NCI-H446 (cell line): ENCODE data around the gene C1QTNF6.
"Not testable (repeated sequence)": the region's sequence is repeated elsewhere in the genome, so short reads cannot be mapped to it uniquely, and the experiment has no call there.

Experiments
- DNase-seq, 2 experiments: peaks; one replicate each; lab custom pipeline; 2025; lab: John Stamatoyannopoulos, UW

The C1QTNF6 gene

DNA sequence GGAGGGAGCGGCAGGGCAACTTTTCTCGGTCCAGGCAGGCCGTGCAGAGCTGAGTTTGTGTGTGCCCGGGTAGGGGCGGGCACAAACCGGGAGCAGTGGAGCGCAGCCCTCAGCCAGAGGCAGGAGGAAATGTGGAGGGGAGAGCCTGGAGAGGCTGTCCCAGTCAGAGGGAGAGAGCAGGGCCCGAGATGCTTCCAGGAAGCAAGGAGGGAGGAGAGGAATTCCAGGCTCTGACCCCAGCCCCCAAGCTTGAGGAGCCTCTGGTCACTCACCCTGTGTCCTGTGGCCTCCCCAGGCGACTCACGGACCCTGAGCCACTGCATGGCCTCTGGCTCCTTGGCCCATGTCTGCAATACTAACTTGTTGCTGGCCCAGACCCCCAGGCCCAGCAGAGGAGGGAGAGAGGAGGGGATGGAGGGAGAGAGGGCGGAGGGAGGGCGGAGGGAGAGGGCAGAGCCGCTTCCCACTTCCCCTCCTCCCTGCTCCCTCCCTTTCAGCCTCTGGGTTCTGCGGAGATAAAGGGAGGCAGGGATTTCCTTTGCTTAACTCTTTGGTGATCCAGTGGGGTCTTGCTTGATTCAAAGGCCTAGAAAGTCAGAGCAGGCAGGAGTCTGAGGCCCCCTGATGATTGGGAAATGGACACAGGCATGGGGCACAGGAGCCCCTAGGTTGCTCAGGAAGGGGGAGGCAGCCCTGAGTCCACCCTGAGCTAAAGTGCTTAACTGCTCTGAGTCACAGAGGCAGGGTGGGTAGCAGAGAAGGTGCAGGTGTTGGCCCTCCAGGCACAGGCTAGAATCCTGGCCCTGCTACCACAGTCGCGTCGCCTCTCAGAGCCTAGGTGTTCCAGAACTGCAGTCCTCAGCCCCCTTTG is at the start of gene C1QTNF6:
Gene C1QTNF6 (minus strand): TSS at position 357 of the 871 bp plus-strand sequence. CDS start 34 bp downstream, at position 323.
- DNase-seq, result no peak

DNA sequence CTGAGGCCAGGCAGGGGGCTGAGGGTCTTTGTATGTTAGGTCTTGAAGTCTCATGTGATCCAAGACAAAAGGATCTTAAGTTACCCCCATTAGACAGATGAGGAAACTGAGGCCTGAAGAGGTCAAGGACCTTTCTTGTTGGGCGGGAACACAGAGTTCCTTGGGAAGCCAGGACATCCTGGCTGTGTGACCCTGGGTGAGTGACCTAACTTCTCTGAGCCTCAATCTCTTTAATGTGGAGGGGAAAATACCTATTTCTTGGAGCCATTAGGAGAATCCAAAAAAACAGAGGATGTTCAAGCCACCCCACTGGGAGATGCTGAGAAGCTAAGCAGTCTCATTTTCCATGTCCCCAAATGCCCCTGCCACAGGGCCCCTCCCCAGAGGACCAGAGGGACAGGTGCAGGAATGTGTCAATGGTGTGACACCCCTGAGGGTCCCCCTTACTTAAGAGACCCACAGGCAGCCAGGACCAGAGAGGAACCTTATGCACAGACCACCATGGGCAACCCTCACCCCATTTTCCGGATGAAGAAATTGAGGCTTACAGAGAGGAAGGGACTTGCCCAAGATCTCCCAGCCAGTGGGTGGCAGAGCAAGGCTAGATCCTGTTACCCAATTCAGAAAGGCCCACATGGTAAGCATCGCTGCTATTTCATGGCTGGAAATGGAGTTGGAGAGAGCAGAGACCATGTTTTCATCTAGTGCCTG is 48.0 kb upstream of the C1QTNF6 start:
- no peak for DNase-seq

GRCh38 chr22:37234736-37235711 is 47.0 kb upstream of the C1QTNF6 start:
- DNase-seq, result no peak

DNA sequence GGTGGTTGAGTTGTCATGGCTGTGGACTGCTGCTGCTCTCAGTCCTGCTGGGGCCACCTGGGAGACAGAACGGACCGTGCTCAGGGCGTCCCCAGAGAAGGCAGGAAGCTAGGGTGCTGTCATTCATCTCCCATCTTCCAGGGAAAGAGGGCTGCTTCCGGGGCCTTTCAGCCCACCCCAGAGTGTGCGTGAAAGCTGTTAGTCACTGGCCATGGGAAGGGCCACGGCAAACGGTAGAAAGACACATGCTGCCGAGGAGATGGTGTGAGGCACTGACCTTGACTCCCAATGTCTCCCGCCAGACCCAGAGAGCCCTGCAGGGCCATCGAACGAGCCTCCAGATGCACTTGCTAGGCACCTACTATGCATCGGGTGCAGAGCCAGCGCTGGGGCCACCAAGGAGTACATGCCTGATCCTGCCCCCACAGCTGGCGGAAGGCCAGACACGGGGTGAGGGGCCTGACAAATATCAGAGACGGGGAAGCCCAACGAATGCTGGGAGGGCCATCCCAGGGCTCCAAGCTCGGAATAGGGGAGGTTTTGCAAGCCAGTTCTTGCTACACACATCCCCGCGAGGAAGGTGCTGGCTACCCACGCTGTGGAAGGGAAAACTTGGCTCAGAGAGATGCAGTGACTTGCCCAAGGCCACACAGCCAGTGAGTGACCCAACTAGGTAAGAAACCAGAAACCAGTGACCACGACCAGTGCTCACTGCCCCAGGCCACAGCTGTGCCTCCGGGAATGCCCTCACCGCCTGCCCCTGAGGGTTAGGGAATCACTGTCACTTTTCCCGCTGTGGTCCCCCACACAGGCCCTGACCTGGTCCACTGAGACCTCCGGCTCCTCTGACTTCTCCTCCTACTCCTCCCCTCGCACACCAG is 45.9 kb upstream of the C1QTNF6 start:
- DNase-seq, result no peak

DNA sequence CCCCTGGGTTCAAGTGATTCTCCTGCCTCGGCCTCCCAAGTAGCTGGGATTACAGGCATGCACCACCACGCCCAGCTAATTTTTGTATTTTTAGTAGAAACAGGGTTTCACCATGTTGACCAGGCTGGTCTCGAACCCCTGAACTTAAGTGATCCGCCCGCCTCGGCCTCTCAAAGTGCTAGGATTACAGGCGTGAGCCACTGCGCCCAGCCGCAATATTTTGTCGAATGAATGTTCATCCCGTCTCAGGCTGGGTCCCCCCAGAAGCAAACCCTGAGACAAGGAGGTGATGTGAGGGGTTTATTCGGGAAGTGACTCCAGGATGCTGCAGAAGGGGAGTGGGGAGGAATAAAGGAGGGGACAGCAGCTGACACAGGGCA is 45.3 kb upstream of the C1QTNF6 start:
- DNase-seq, result not testable (repeated sequence)

DNA sequence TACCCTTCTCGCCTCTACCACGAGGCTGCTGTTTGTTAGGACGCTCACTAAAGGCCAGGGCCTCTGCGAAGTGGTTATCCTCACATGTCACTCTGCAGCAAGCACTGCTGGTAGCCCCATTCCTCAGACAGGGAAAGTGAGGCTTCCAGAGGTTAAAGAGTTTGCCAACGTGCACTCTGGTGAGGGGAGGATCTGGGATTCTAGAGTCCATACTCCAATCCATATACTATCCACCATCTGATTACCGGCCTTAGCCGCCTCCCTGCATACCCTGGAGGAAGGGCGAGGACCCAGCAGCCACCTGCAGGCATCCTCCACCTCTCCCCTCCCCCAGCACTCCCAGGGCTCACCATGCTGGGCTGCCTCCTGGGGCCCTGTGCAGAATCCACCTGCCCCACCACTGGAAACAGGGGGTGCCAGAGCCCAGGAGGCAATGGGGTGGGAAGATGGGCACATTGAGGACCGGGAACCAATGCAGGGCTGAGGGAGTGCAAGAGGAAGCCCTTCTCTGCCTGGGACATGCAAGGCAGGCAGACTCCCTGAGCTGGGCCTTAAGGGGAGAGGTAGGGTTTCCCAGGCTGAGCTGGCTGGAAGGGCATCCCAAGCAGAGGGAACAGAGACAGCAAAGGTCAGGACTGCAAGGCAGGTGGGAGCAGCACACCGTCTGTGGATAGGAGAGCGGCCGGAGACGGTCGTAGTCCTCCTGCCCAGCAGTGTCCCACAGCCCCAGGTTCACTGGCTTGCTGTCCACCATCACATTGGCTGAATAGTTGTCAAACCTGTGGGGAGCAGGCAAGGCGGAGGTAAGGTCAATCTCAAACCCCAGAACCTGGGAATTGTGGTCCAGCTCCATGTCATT is 44.3 kb upstream of the C1QTNF6 start:
- no peak for DNase-seq

- DNase-seq, result no peak
Observed at GRCh38 chr22:37231406-37232139, 43.5 kb upstream of the C1QTNF6 start.

GRCh38 chr22:37230673-37231405 is 42.8 kb upstream of the C1QTNF6 start:
- no peak for DNase-seq

DNA sequence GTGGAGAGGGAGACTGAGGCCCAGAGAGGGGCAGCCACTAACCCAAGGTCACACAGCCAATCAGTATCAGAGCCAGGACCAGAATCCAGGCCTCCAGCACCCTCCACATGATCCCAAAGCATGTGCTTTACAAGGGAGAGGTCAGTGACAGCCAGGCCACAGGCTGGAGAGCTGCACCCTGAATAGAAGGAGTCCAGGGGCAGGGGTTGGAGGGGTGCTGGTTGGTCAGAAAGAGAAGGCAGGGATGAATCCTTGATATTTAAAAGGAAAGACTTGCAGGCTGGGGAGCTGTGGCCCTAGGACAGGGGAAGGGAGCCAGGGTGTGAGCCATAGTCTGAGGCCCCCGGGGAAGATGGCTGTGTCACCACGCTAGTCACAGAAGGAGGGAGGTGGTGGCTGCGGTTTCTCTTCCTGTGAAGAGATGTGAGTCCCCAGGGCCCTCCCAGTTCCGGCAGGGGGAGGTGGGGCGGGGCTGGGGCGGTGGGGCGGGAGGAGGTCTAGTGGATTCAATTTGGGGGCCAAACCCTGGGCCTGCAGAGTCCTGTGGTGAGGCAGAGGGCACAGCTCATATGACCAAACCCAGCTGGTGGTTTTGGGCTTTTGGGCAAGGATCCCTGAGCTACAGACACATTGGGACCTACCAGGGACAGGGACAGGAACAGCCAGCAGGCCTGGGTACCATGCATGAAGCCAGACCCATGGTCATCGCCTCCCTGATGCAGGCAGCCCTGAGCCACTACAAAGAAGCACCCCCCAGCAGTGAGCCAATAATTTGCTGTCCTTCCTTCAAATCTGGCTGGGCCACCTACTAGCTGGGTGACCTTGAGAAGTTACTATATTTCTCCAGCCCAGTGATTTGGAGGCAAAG is 42.0 kb upstream of the C1QTNF6 start:
- no peak for DNase-seq

DNA sequence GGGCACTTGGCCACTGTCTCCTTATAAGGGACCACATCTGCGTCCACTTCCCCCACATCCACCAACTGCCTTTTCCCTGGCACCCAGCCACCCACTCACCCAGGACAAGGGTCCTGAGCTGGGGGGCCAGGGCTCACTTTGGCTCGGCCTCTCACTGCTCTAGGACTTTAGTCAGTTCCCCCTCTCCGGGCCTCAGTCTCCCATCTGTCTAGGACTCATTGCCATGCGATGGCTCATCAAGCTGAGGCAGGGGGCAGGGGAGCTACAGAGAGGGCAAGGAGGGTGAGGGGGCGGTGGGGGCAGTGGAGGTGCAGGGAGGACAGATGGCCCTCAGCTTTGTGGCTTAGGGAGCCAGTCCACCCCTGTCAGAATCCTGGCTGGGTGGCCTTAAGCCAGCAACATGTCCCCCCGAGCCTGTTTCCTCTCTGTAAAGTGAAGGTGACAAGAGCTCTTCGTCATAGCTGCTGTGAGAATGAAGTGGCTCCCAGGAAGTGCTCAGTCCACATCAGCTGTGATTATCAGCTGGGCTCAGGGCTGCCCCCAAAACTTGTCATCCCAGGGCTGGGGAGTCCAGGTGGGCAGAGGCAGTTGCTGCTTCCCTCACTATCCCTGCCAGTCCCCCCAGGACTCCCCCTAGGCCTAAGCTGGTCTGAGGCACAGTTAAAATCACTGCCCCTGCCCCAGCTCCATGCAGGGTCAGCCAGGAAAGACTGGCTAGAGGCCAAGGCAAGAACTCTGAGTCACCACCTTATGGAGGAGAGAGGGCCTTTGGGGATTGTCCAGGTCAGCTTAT is 41.2 kb upstream of the C1QTNF6 start:
- DNase-seq, result no peak

GRCh38 chr22:37228106-37229011 is 40.3 kb upstream of the C1QTNF6 start:
- no peak for DNase-seq

GRCh38 chr22:37226514-37226913 is 38.5 kb upstream of the C1QTNF6 start:
- no peak for DNase-seq

GRCh38 chr22:37226087-37226486 is 38.0 kb upstream of the C1QTNF6 start:
- DNase-seq, result no peak

DNA sequence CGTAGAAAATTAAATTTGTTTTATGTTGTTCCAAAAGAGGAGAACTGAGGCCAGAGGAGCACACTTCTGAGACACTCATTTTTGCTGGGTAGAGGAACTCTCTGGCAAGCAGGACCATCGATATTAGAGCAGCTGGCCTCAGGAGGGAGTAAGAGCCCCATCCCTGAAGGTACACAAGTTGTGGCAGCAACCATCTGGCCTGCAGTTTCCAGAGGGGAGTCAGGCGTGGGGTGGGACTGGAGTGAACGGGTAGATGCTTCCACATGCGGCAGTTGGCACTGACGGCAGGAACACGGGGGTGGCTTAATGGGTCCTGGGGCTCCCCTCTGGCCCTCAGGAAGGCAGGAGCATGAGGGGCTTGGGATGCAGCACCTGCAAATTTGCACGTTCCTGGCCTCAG is 37.4 kb upstream of the C1QTNF6 start:
- DNase-seq, result no peak

DNA sequence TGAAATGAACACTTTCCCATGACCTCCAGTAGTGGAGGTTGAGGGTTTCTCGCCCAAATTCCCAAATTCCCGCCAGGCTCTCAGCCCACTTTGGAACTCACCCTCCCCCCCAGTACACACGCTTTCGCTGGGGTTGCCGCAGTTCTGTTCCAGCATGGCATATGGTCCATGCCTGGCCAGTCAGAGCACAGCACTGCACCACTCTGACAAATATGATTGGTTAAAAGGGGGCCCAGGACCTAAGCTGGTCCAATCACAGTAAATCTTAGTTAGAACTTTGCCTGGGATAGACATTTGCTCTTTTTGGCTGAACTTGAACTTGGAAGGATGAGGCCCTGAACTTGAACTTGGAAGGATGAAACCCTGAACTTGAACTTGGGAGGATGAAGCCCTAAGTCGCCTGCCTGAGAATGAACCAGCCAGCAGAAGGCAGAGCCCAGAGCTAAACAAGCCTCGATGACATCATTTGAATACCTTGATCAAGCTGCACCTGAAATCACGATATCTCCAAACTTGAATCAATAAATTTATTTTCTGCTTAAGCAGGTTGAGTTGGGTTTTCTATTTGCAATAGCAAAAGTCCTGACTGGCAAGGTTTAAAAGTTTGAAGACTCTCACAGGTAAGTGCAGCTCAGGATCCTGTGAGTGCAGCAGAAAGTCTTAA is 36.8 kb upstream of the C1QTNF6 start:
- no peak for DNase-seq
